ENCODE results near the gene CLASRP. TPM values are rescaled to one million over a fixed set of nuclear protein-coding genes. Genes with fewer than 3 reads are reported as not detected.
A peak's percentile ranks its signal among the peaks of the same experiment; 100 is the strongest.

The CLASRP gene
- total and polyA plus RNA-seq, 2 donors = 22.6 to 147 TPM

DNA sequence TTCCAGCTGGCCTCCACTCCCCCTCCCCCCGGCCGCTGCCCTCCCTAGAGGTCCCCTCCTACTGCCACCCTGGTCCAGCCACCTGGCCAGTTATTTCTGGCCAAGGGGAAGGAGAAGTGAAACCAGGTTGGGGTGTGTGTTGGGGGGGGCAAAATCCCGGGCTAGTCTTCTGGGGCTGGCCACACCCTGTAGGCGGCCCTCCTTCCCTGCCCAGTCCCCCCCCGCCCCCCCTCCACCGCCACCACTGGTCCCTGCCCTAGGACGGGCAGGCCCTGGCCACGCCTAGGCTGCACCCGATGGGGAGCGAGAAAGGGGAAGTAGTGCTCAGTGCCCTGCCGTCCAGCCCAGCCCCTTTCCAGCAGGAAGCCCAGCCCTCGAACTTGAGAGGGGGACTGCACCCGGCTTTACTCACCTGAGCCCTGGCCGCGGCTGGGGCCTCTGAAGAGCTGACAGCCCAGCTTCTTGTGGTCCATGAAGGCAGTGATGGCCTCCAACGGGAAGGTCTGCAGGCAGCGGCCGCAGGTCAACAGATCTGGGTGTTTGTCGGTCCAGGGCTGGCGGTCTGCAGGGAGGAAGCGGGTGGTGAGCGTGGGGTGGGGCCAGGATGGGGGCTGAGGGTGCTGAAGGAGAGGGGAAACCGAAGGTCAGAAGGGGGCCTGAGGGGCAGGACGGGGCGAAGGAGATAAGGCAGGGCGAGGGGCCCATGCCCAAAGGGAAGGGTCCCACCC, 36.6 kb downstream of the CLASRP start:
- H3K36me3 ChIP-seq (ENCODE audit: control insufficient read depth in 2 of 2, insufficient read depth in 2 of 2, low read length in 1 of 2) = peaks cover 10 to 18% of the 10 kb centered on the region in 2 donors
- peak overlapping the region; percentile 24 to 60 for H3K27ac ChIP-seq (ENCODE audit: low read depth in 1 of 2, low read length in 1 of 2)
- DNase-seq (ENCODE audit: low read depth in 6 of 9, low spot score in 9 of 9) = peak in 1 of 9 donors; percentile 38
- H3K4me1 ChIP-seq (ENCODE audit: control insufficient read depth in 2 of 2, insufficient read depth in 2 of 2, low read length in 2 of 2) = peaks cover 13 to 25% of the 10 kb centered on the region in 2 donors
- 3% methylated on average over 26 of the region's 26 CpGs for WGBS
- H3K27me3 ChIP-seq (ENCODE audit: control insufficient read depth in 2 of 2, insufficient read depth in 1 of 2, low read length in 1 of 2) = peaks cover 18 to 35% of the 10 kb centered on the region in 2 donors
- peak overlapping the region; percentile 24 to 32 for H3K4me3 ChIP-seq (ENCODE audit: low read length in 2 of 2)
- H3K9me3 ChIP-seq (ENCODE audit: control insufficient read depth in 2 of 2, insufficient read depth in 1 of 2, low read length in 1 of 2) = peaks cover 0 to 4% of the 10 kb centered on the region in 2 donors

DNA sequence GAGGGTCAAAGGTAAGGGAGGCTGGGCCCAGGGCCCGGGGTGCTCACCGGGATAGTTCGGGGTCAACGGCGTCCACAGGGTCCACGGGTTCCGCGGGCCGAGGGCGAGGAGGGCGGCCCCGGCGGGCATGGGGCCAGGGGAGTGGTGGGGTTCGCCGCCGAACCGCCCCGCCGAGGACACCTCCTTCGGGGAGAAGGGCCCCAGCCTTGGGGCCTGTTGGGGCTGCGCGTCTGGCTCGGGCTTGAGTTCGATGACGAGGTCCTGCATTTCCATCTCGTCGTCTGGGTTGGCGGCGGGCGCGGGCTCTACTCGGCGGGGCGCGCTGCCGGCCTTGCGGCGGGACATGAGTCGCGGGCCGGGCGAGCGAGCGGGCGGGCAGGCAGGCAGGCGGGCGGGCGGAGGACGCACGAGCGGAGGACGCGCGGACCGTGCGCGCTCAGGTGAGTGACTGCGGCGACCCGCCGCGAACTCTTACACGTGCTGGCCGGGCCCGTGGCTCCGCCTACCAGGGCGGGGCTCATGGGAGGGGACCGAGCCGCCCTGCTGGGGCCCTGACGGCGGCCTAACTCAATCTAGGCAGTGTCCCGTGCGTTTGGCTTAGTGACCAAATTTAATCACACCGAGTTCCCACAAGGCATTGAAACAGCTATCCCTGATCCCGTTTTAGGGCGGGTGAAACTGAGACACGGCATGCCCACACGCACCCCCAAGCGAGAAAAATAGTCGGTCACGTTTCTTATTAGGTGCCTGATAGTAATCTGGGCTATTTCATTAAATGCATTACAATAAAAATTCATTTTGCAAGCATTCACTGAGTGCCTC, 37.4 kb downstream of the CLASRP start, which contains the start of gene ZNF296:
Gene ZNF296 (minus strand): TSS at position 450 of the 822 bp plus-strand sequence. CDS start 105 bp downstream, at position 345.
- WGBS = 4% methylated on average over 81 of the region's 81 CpGs

DNA sequence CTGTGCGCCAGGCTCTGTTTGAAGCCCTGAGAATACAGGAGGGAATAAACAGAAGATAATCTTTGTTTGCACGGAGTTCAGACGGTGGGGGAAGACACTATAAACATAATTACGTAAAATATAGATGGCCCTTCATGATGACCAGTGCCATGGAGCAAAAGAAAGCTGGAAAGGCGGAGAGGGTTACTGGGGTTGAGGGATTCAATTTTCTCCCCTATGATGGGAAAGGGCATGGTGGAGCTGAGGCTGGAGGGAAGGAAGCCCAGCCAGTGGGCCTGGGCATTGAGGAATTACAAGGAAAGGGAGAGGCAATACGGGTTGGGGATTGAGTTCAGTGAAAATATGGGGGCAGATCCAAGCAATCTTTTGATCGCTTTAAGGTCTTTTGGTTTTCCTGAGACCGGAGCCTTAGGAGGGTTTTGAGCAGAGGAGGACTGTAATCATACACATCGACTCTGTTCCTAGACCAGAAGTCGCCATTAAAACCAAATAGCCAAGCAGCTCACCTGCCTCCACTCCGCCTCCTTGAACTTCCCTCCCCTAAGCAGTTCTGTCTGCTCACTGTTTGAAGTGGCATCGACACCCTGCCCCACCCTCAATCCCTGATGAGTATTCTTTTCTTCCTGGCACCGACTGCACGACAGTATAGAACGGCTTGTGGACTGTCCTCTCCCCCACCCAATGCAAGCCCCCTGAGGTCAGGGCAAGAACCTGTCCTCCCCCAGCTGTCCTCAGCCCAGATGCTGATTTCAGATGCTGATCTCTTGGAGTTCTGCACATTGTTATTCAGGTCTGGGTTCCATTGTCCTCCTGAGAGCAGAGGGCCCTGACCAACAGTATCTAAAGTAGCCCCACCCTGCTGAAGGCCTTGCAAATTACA, 38.2 kb downstream of the CLASRP start:
- H3K27ac ChIP-seq (ENCODE audit: low read depth in 1 of 2, low read length in 1 of 2) = no peak overlapping the region

More for the DNA sequence above, 37.4 kb downstream of the CLASRP start, which contains the start of gene ZNF296:
- Histone ChIP-seq H3K27ac (ENCODE audit: low read depth in 1 of 2, low read length in 1 of 2) (peak within 1 kb of the TSS in 1 of 2 donors; percentile 60), H3K4me1 (ENCODE audit: control insufficient read depth in 2 of 2, insufficient read depth in 2 of 2, low read length in 2 of 2) (peaks cover 13 to 26% of the 10 kb centered on the region in 2 donors), H3K27me3 (ENCODE audit: control insufficient read depth in 2 of 2, insufficient read depth in 1 of 2, low read length in 1 of 2) (peaks cover 18 to 35% of the 10 kb centered on the region in 2 donors), H3K4me3 (ENCODE audit: low read length in 2 of 2) (peak within 1 kb of the TSS; percentile 24 to 32), H3K9me3 (ENCODE audit: control insufficient read depth in 2 of 2, insufficient read depth in 1 of 2, low read length in 1 of 2) (peaks cover 0 to 4% of the 10 kb centered on the region in 2 donors), H3K36me3 (ENCODE audit: control insufficient read depth in 2 of 2, insufficient read depth in 2 of 2, low read length in 1 of 2) (peaks cover 3 to 10% of the 10 kb centered on the region in 2 donors)
- peak in 3 of 9 donors; percentile 46 to 61 (median 47) for DNase-seq (ENCODE audit: low read depth in 6 of 9, low spot score in 9 of 9)

DNA sequence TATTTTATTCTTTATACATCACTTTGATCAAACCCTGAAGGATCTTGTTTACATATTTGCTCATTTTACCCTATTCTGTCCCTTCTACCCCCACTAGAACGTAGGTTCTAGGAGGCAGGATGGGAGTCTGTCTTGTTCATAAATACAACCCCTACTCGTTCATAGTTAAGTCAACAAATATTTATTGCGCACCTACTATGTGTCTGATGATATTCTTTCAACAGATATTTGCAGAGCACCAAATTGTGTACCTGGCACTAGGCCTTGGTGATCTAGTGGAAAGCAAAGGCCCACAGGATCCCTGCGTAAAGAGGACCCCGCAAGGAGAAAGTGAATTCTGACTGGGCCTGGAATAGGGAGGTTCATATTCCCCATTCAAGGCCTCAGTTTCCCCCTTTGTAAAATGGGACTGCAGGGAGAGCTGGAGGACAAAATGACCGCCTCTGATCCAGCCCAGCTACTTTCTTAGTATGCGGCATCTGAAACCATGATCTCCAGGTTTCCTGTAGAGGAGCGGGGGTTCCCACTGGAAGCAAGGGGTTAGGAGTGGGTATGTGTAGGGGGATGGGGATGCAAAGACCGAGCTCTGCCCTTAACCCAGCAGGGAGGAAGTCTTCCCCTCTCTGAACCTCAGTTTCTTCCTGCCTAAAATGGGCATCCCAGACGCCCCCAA, 39.7 kb downstream of the CLASRP start:
- Histone ChIP-seq H3K27ac (ENCODE audit: low read depth in 1 of 2, low read length in 1 of 2) (no peak overlapping the region), H3K4me3 (ENCODE audit: low read length in 2 of 2) (peak overlapping the region; percentile 91 to 98), H3K36me3 (ENCODE audit: control insufficient read depth in 2 of 2, insufficient read depth in 2 of 2, low read length in 1 of 2) (peaks cover 7 to 13% of the 10 kb centered on the region in 2 donors), H3K9me3 (ENCODE audit: control insufficient read depth in 2 of 2, insufficient read depth in 1 of 2, low read length in 1 of 2) (peaks cover 0 to 4% of the 10 kb centered on the region in 2 donors), H3K4me1 (ENCODE audit: control insufficient read depth in 2 of 2, insufficient read depth in 2 of 2, low read length in 2 of 2) (peaks cover 13 to 26% of the 10 kb centered on the region in 2 donors), H3K27me3 (ENCODE audit: control insufficient read depth in 2 of 2, insufficient read depth in 1 of 2, low read length in 1 of 2) (peaks cover 18 to 35% of the 10 kb centered on the region in 2 donors)
- WGBS = 71% methylated on average over 10 of the region's 10 CpGs
- no peak for DNase-seq (ENCODE audit: low read depth in 6 of 9, low spot score in 9 of 9)

More for the DNA sequence above, 38.2 kb downstream of the CLASRP start:
- Histone ChIP-seq H3K4me3 (ENCODE audit: low read length in 2 of 2) (no peak overlapping the region), H3K27me3 (ENCODE audit: control insufficient read depth in 2 of 2, insufficient read depth in 1 of 2, low read length in 1 of 2) (peaks cover 18 to 35% of the 10 kb centered on the region in 2 donors), H3K9me3 (ENCODE audit: control insufficient read depth in 2 of 2, insufficient read depth in 1 of 2, low read length in 1 of 2) (peaks cover 0 to 4% of the 10 kb centered on the region in 2 donors), H3K36me3 (ENCODE audit: control insufficient read depth in 2 of 2, insufficient read depth in 2 of 2, low read length in 1 of 2) (peaks cover 4% of the 10 kb centered on the region in 2 donors), H3K4me1 (ENCODE audit: control insufficient read depth in 2 of 2, insufficient read depth in 2 of 2, low read length in 2 of 2) (peaks cover 13 to 26% of the 10 kb centered on the region in 2 donors)
- DNase-seq (ENCODE audit: low read depth in 6 of 9, low spot score in 9 of 9) = no peak
- 93% methylated on average over 15 of the region's 15 CpGs for WGBS

DNA sequence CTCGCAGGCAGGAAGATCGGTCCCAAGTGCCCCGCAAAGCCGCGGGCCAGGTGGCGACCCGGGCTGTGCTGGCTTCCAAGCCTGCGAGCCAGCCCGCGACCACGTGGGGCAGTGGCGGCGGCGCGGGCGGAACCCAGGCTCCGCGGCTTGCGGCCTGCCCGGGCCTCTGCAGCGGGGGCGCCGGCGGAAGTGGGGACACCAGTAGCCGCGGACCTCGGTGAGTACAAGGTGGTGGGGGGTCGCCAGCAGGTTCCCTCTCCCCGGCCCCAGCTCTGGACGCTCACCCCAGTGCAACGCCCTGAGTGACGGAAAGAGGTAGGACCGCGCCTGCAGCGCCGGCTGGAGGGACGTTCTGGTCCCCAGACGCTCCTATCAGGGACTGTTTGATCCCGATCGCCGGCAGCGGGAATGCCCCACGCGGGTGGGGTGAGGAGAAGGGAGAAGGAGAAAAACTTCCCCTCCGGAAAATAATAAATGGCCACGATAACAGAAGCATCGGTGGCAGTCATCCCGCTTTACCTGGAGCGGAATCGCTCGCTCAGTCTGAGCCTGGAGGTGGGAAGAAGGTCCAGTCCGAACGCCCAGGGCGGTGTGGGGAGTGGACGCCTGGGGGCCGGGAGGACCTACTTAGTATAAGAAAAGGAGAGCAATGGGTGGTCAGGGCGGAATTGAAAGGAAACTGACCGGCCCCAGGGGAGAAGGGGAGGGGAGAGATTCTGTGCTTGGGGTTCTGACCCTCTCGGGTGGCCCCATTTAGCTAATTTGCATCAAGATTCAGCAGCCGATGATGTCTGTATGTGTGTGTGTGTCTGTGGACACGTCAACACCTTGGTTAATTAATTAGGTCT, 40.4 kb downstream of the CLASRP start, which contains the start of gene GEMIN7:
Gene GEMIN7 (plus strand): TSS at position 198 of the 848 bp plus-strand sequence. CDS start 10,855 bp downstream, outside the sequence.
- peak within 1 kb of the TSS; percentile 91 to 98 for H3K4me3 ChIP-seq (ENCODE audit: low read length in 2 of 2)
- WGBS = under 1% methylated on average over 61 of the region's 61 CpGs
- H3K36me3 ChIP-seq (ENCODE audit: control insufficient read depth in 2 of 2, insufficient read depth in 2 of 2, low read length in 1 of 2) = peaks cover 7 to 13% of the 10 kb centered on the region in 2 donors
- peak in 5 of 9 donors; percentile 48 to 81 (median 63) for DNase-seq (ENCODE audit: low read depth in 6 of 9, low spot score in 9 of 9)
- peaks cover 18 to 34% of the 10 kb centered on the region in 2 donors for H3K27me3 ChIP-seq (ENCODE audit: control insufficient read depth in 2 of 2, insufficient read depth in 1 of 2, low read length in 1 of 2)
- H3K9me3 ChIP-seq (ENCODE audit: control insufficient read depth in 2 of 2, insufficient read depth in 1 of 2, low read length in 1 of 2) = peaks cover 0 to 4% of the 10 kb centered on the region in 2 donors
- peaks cover 13 to 26% of the 10 kb centered on the region in 2 donors for H3K4me1 ChIP-seq (ENCODE audit: control insufficient read depth in 2 of 2, insufficient read depth in 2 of 2, low read length in 2 of 2)
- H3K27ac ChIP-seq (ENCODE audit: low read depth in 1 of 2, low read length in 1 of 2) = peak within 1 kb of the TSS; percentile 47 to 60

DNA sequence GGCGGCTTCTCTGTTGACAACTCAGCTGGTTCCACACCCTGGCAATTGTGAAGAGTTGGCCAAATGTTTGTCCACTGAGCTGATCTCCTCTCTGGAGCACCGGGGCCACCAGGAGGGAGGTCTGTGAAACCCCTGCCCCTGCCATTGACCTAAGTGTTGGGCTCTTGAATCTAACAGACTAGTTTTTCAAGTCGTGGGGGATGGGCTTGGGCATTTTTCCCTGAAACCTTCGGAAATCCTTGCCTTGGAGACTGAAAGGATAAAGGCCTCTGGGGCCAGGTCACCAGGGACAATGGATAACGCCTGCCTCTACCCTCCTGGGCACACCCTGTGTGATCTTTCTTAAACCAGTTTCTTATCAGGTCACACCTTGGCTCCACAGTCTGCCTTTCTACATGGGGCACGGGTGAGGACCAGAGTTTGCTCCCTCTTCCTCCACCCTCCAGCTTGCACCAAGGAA, 41.1 kb downstream of the CLASRP start:
- Histone ChIP-seq H3K36me3 (ENCODE audit: control insufficient read depth in 2 of 2, insufficient read depth in 2 of 2, low read length in 1 of 2) (peaks cover 7 to 13% of the 10 kb centered on the region in 2 donors), H3K27me3 (ENCODE audit: control insufficient read depth in 2 of 2, insufficient read depth in 1 of 2, low read length in 1 of 2) (peaks cover 17 to 29% of the 10 kb centered on the region in 2 donors), H3K4me3 (ENCODE audit: low read length in 2 of 2) (peak overlapping the region; percentile 91 to 98), H3K9me3 (ENCODE audit: control insufficient read depth in 2 of 2, insufficient read depth in 1 of 2, low read length in 1 of 2) (peaks cover 0 to 4% of the 10 kb centered on the region in 2 donors), H3K27ac (ENCODE audit: low read depth in 1 of 2, low read length in 1 of 2) (no peak overlapping the region), H3K4me1 (ENCODE audit: control insufficient read depth in 2 of 2, insufficient read depth in 2 of 2, low read length in 2 of 2) (peaks cover 13 to 26% of the 10 kb centered on the region in 2 donors)
- WGBS = 26% methylated on average over 6 of the region's 6 CpGs
- no peak for DNase-seq (ENCODE audit: low read depth in 6 of 9, low spot score in 9 of 9)

DNA sequence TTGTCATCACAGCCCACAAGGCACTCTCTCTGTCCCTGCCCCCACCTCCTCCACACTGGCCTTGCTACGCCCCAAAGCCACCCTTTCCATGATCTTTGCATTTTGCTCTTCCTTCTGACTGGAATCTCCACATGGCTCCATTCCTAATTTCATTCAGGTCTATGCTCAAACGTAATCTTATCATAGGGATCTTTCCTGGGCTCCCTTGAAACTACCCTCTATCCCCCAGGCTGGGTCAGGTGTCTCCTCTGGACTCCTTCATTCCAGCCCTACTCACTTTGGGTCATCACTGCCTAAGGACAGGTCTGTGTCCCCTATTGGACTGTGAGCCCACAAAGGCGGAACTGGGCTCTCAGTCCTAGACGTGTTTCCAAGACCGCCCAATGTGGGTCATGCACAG, 43.3 kb downstream of the CLASRP start:
- no peak for DNase-seq (ENCODE audit: low read depth in 6 of 9, low spot score in 9 of 9)
- peaks cover 0 to 4% of the 10 kb centered on the region in 2 donors for H3K9me3 ChIP-seq (ENCODE audit: control insufficient read depth in 2 of 2, insufficient read depth in 1 of 2, low read length in 1 of 2)
- 98% methylated on average over 5 of the region's 5 CpGs for WGBS

More for the DNA sequence above, 43.3 kb downstream of the CLASRP start:
- H3K4me1 ChIP-seq (ENCODE audit: control insufficient read depth in 2 of 2, insufficient read depth in 2 of 2, low read length in 2 of 2) = peaks cover 10 to 15% of the 10 kb centered on the region in 2 donors
- no peak overlapping the region for H3K4me3 ChIP-seq (ENCODE audit: low read length in 2 of 2)
- peaks cover 2 to 7% of the 10 kb centered on the region in 2 donors for H3K27me3 ChIP-seq (ENCODE audit: control insufficient read depth in 2 of 2, insufficient read depth in 1 of 2, low read length in 1 of 2)
- peaks cover 11 to 19% of the 10 kb centered on the region in 2 donors for H3K36me3 ChIP-seq (ENCODE audit: control insufficient read depth in 2 of 2, insufficient read depth in 2 of 2, low read length in 1 of 2)
- no peak overlapping the region for H3K27ac ChIP-seq (ENCODE audit: low read depth in 1 of 2, low read length in 1 of 2)

Measured in thymus (tissue), 11 donors.